HG03439 (cell line): ENCODE results near the gene L3MBTL2.

Source experiments
- ATAC-seq: cut with Tn5 transposase; IDR thresholded peaks from one replicate; pipeline ENCODE4 v1.9.1; 2021; ENCODE audit warnings: mild to moderate bottlenecking, moderate library complexity; ENCODE audit not compliant: unreplicated experiment

Gene L3MBTL2

GRCh38 chr22:41206719-41207118 is 1.6 kb downstream of the L3MBTL2 start:
- no peak for ATAC-seq

- ATAC-seq: no peak
These were observed 10.3 kb downstream of the L3MBTL2 start for GRCh38 chr22:41215409-41215808.

- no peak for ATAC-seq
These were observed 10.8 kb downstream of the L3MBTL2 start for GRCh38 chr22:41215926-41216325.

GRCh38 chr22:41216984-41217383 is 11.9 kb downstream of the L3MBTL2 start:
- no peak for ATAC-seq

GRCh38 chr22:41217553-41218157 is 12.5 kb downstream of the L3MBTL2 start:
- ATAC-seq: no peak

GRCh38 chr22:41222846-41223507 is 17.9 kb downstream of the L3MBTL2 start:
- no peak for ATAC-seq

GRCh38 chr22:41223535-41223934 is 18.4 kb downstream of the L3MBTL2 start:
- no peak for ATAC-seq

GRCh38 chr22:41226723-41227655 is 21.9 kb downstream of the L3MBTL2 start:
- ATAC-seq: no peak

- no peak for ATAC-seq
These were observed 24.1 kb downstream of the L3MBTL2 start for GRCh38 chr22:41229215-41229614.

- ATAC-seq: no peak
These were observed 24.8 kb downstream of the L3MBTL2 start for GRCh38 chr22:41229730-41230400.

GRCh38 chr22:41230401-41230785 is 25.3 kb downstream of the L3MBTL2 start:
- ATAC-seq: no peak

- no peak for ATAC-seq
These were observed 26.3 kb downstream of the L3MBTL2 start for GRCh38 chr22:41231369-41231768.

GRCh38 chr22:41234815-41235695 is 29.9 kb downstream of the L3MBTL2 start:
- no peak for ATAC-seq

- no peak for ATAC-seq
These were observed 32.1 kb downstream of the L3MBTL2 start for GRCh38 chr22:41237036-41237706.

GRCh38 chr22:41237707-41238569 is 32.8 kb downstream of the L3MBTL2 start:
- ATAC-seq: peak; percentile 65

- ATAC-seq: no peak
These were observed 33.7 kb downstream of the L3MBTL2 start for GRCh38 chr22:41238570-41239442.

GRCh38 chr22:41239443-41240128 is 34.5 kb downstream of the L3MBTL2 start:
- ATAC-seq: no peak
